Fibroblast of pulmonary artery (primary cell): ENCODE measurements around the gene SERPINA9.
"Not testable (repeated sequence)": the region's sequence is repeated elsewhere in the genome, so short reads cannot be mapped to it uniquely, and the experiment has no call there.

Experiments
- DNase-seq: peaks from one replicate; pipeline ENCODE4 v3.0.0-alpha.2; 2010; ENCODE audit warnings: low read depth
- H3K4me3 ChIP-seq: replicated peaks from 2 replicates; pipeline ENCODE4 v1.5.1; 2011; ENCODE audit warnings: low read depth, mild to moderate bottlenecking, control low read depth, low read length, moderate library complexity
- TF ChIP-seq, protein P1 (sequence below): IDR thresholded peaks from 2 replicates; pipeline ENCODE4 v1.5.1; 2011; ENCODE audit warnings: mild to moderate bottlenecking, control low read depth, low read length, inconsistent platforms; ENCODE audit errors: missing control alignments

Gene SERPINA9

DNA sequence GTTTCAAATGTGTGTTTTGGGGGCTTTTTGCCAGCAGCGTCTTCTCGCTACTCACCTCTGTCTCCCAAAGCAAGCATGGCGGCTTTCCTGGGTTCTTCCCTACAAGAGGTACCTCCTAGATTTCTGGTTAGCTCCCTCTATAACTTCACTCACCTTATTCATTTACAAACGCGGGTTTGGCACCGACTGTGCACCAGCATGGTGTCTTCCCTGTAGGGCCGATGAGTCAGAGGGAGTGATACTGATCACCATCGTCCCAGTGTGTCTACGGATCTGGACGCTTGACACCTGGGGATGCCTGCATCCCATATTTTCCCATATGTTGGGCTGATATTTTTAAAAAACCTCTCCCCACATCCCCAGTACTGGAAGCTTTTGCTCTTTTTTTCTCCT, 41.2 kb upstream of the SERPINA9 start:
- TF ChIP-seq, protein P1, sequence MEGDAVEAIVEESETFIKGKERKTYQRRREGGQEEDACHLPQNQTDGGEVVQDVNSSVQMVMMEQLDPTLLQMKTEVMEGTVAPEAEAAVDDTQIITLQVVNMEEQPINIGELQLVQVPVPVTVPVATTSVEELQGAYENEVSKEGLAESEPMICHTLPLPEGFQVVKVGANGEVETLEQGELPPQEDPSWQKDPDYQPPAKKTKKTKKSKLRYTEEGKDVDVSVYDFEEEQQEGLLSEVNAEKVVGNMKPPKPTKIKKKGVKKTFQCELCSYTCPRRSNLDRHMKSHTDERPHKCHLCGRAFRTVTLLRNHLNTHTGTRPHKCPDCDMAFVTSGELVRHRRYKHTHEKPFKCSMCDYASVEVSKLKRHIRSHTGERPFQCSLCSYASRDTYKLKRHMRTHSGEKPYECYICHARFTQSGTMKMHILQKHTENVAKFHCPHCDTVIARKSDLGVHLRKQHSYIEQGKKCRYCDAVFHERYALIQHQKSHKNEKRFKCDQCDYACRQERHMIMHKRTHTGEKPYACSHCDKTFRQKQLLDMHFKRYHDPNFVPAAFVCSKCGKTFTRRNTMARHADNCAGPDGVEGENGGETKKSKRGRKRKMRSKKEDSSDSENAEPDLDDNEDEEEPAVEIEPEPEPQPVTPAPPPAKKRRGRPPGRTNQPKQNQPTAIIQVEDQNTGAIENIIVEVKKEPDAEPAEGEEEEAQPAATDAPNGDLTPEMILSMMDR, result no peak
- no peak overlapping the region for H3K4me3 ChIP-seq
- no peak for DNase-seq

DNA sequence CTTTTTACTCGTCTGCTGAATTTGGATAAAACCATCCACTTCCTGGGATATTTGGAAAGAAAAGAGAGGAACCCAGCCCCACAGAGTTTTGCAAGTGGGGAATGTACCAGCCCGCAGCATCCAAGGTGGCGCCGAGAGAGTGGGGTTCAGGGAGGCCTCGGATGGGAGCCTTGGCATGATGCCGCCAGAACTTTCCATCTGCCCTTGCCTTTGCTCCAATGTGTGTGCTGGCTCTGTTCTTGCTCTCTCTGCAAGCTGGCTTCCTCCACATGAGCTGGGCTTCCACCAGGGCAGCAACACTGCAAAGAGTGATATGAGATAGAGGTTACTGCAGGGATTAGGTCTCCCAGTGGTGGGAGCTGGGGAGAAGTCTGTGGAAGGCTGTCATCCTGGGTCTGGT, 39.9 kb upstream of the SERPINA9 start:
- no peak overlapping the region for H3K4me3 ChIP-seq
- no peak for DNase-seq
- TF ChIP-seq, protein P1, result no peak

DNA sequence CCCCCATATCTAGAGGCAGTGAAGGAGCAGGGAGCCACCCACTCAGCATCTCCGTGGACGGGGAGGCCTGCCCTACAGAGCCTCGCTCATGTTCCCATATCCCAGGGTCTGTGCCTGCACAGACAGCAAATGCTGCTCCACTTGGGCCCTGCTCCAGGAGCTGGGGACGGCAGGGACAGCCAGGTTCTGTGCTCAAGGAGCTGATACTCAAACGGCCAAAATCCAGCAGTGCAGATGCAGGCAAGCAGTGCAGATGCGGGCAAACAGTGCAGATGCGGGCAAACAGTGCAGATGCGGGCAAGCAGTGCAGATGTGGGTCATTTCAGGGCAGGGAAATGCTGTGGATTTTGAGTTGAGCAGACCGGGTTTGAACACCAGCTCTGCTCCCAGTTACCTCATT, 39.4 kb upstream of the SERPINA9 start:
- TF ChIP-seq, protein P1, result no peak
- no peak overlapping the region for H3K4me3 ChIP-seq
- no peak for DNase-seq

DNA sequence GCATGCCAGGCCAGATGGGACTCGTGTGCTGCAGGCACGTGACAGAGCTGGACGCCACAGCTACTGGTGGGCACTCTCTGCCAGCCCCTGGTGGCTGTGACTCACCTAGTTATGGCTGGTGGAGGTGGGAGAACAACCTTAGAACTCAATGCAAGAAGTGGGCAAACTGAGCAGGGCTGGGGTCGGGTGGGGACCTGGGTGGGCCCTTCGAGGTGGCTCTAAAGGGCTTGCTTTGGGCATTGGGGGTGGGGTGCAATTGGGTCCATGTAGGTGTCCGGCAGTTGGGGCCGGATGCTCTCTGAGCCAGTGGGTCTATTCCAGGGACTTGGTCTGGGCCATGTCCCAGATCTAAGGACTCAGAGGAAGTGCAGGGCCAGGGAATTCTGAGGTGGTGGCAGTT, 38.4 kb upstream of the SERPINA9 start:
- no peak for DNase-seq
- H3K4me3 ChIP-seq, result no peak overlapping the region
- TF ChIP-seq, protein P1, result no peak

DNA sequence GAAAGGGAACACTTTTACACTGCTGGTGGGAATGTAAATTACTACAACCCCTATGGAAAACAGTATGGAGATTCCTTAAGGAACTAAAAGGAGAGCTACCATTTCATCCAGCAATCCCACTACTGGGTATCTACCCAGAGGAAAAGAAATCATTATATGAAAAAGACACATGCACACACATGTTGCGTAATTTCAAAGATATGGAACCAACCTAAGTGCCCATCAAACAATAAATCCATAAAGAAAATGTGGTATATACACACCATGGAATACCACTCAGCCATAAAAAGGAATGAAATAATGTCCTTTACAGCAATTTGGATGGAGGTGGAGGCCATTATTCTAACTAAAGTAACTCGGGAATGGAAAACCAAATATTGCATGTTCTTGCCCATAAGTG, 34.5 kb upstream of the SERPINA9 start:
- DNase-seq, H3K4me3 ChIP-seq: not testable (repeated sequence)

DNA sequence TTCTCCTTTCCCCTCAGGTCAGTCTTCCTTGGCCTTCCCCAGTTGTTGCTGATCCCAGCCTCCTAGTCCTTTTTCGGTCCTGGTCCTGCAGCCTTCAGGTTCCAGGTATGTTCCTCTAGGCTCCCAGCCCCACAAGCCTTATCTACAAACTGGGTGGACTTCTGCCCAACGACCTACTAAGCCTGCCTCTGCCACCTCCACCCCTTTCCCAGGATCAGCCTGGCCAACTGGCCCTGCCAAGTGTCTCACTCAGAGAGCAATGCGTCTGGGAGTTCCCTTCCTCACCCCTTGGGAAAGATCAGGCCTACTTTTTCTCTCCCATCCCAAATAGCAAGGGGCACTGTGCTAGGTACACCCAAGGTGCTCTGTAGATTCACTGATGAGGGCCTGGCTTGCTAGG, 33.4 kb upstream of the SERPINA9 start, which contains the start of gene SERPINA12:
Gene SERPINA12 (minus strand): TSS at position 114 of the 400 bp plus-strand sequence. CDS start 11,072 bp downstream, outside the sequence.
- TF ChIP-seq, protein P1, result no peak
- H3K4me3 ChIP-seq, result no peak within 1 kb of the TSS
- DNase-seq, result no peak

DNA sequence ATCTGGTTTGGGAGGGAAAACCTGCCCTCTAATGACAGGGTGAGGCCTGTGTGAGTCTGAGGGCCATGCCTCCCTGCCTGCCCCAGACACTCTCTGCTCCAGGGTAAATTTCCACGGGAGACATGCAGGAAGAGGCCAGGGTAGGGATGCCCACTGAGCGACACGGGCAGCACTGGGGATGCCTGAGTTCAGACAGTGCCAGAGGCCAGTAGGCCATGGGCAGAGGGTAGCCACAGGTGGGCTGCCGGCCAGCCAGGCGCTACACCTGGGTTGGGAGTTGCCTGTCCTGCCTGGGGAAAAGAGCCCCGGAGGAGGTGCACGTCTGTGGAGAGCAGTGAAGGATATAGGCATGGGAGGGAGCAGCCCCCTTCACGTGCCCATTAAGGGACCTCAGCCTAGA, 29.6 kb upstream of the SERPINA9 start:
- H3K4me3 ChIP-seq, result no peak overlapping the region
- no peak for DNase-seq
- TF ChIP-seq, protein P1, result no peak
